ENCODE measurements around the gene IL1RAPL1. TPM values are rescaled to one million over a fixed set of nuclear protein-coding genes. Genes with fewer than 3 reads are reported as not detected.

IL1RAPL1 gene
- total RNA-seq, 1 experiment from 2014 or later = not detected

GRCh38 chrX:29665532-29665931, 1078.3 kb downstream of the IL1RAPL1 start:
- ChIA-PET CTCF (interaction anchor here (0.6 kb wide), 1 partner anchor 546 kb away, joined by 3 read pairs; no protein-coding TSS in a partner anchor), POLR2A (no interaction called here)
- Mint-ChIP-seq H3K27me3 (ENCODE audit: insufficient read depth, unreplicated experiment) (peaks cover 12% of the 10 kb centered on the region), H3K9me3 (ENCODE audit: unreplicated experiment) (no peaks in the 10 kb centered on the region), H3K4me1 (ENCODE audit: insufficient read depth, unreplicated experiment) (peaks cover 17% of the 10 kb centered on the region), H3K27ac (ENCODE audit: low read depth, unreplicated experiment) (no peak overlapping the region), H3K4me3 (ENCODE audit: unreplicated experiment) (no peak overlapping the region), H3K36me3 (ENCODE audit: insufficient read depth, unreplicated experiment) (no peaks in the 10 kb centered on the region)
- no peak for TF ChIP-seq CTCF (IDR thresholded peaks at IDR 0.05; ENCODE audit: unreplicated experiment)
- intact Hi-C loops (cut with micrococcal nuclease) = no loop called here
- no TSS peak for BruUV-seq (replicated peaks)
- no peak for DNase-seq (ENCODE audit: unreplicated experiment)

- no peak overlapping the region for H3K27ac Mint-ChIP-seq (ENCODE audit: low read depth, unreplicated experiment)
- peaks cover 17% of the 10 kb centered on the region for H3K4me1 Mint-ChIP-seq (ENCODE audit: insufficient read depth, unreplicated experiment)
- CTCF ChIA-PET = no interaction called here
- H3K4me3 Mint-ChIP-seq (ENCODE audit: unreplicated experiment) = no peak overlapping the region
- H3K9me3 Mint-ChIP-seq (ENCODE audit: unreplicated experiment) = no peaks in the 10 kb centered on the region
- intact Hi-C loops (cut with micrococcal nuclease) = no loop called here
- H3K36me3 Mint-ChIP-seq (ENCODE audit: insufficient read depth, unreplicated experiment) = no peaks in the 10 kb centered on the region
- no TSS peak for BruUV-seq (replicated peaks)
- DNase-seq (ENCODE audit: unreplicated experiment) = no peak
- H3K27me3 Mint-ChIP-seq (ENCODE audit: insufficient read depth, unreplicated experiment) = peaks cover 20% of the 10 kb centered on the region
- POLR2A ChIA-PET = no interaction called here
- no peak for TF ChIP-seq CTCF (IDR thresholded peaks at IDR 0.05; ENCODE audit: unreplicated experiment)
Measured at GRCh38 chrX:29666366-29666765, 1079.1 kb downstream of the IL1RAPL1 start.

GRCh38 chrX:29671421-29671820, 1084.2 kb downstream of the IL1RAPL1 start:
- CTCF ChIA-PET = no interaction called here
- H3K27ac Mint-ChIP-seq (ENCODE audit: low read depth, unreplicated experiment) = no peak overlapping the region
- H3K4me3 Mint-ChIP-seq (ENCODE audit: unreplicated experiment) = no peak overlapping the region
- TF ChIP-seq CTCF (IDR thresholded peaks at IDR 0.05; ENCODE audit: unreplicated experiment) = no peak
- H3K27me3 Mint-ChIP-seq (ENCODE audit: insufficient read depth, unreplicated experiment) = peaks cover 47% of the 10 kb centered on the region
- intact Hi-C loops (cut with micrococcal nuclease) = no loop called here
- H3K9me3 Mint-ChIP-seq (ENCODE audit: unreplicated experiment) = no peaks in the 10 kb centered on the region
- POLR2A ChIA-PET = no interaction called here
- H3K4me1 Mint-ChIP-seq (ENCODE audit: insufficient read depth, unreplicated experiment) = no peaks in the 10 kb centered on the region
- DNase-seq (ENCODE audit: unreplicated experiment) = no peak
- no peaks in the 10 kb centered on the region for H3K36me3 Mint-ChIP-seq (ENCODE audit: insufficient read depth, unreplicated experiment)
- no TSS peak for BruUV-seq (replicated peaks)

- no TSS peak for BruUV-seq (replicated peaks)
- H3K4me1 Mint-ChIP-seq (ENCODE audit: insufficient read depth, unreplicated experiment) = no peaks in the 10 kb centered on the region
- no peaks in the 10 kb centered on the region for H3K9me3 Mint-ChIP-seq (ENCODE audit: unreplicated experiment)
- H3K4me3 Mint-ChIP-seq (ENCODE audit: unreplicated experiment) = no peak overlapping the region
- H3K27ac Mint-ChIP-seq (ENCODE audit: low read depth, unreplicated experiment) = no peak overlapping the region
- H3K36me3 Mint-ChIP-seq (ENCODE audit: insufficient read depth, unreplicated experiment) = no peaks in the 10 kb centered on the region
- H3K27me3 Mint-ChIP-seq (ENCODE audit: insufficient read depth, unreplicated experiment) = peaks cover 53% of the 10 kb centered on the region
- no peak for TF ChIP-seq CTCF (IDR thresholded peaks at IDR 0.05; ENCODE audit: unreplicated experiment)
- POLR2A ChIA-PET = no interaction called here
- CTCF ChIA-PET = interaction anchor here (0.6 to 0.8 kb wide), 3 partner anchors 9 to 361 kb away, joined by 3 read pairs; no protein-coding TSS in a partner anchor
- intact Hi-C loops (cut with micrococcal nuclease) = loop anchor here (10.0 kb wide), 1 partner anchor 217 kb away; no protein-coding TSS in a partner anchor
- peak; percentile 14 for DNase-seq (ENCODE audit: unreplicated experiment)
Measured at GRCh38 chrX:29687687-29688086, 1100.4 kb downstream of the IL1RAPL1 start.

Data from MCF 10A (cell line).